C4-2B (cell line): Measurements from ENCODE around the gene CLCF1.

Source experiments
- H3K27ac ChIP-seq: fragments of 450-650 bp; 2 replicates; pipeline ENCODE4 v1.5.1; 2017
- CTCF ChIP-seq: fragments of 450-650 bp; conservative IDR thresholded peaks from 2 replicates; pipeline ENCODE4 v1.5.1; 2017; ENCODE audit warnings: mild to moderate bottlenecking
- ZFX ChIP-seq: fragments of 450-650 bp; IDR thresholded peaks from 2 replicates; pipeline ENCODE4 v1.6.1; 2017

Gene CLCF1

GRCh38 chr11:67372321-67372992, 941 bp downstream of the CLCF1 start:
- H3K27ac ChIP-seq = peak overlapping the region; percentile 62
- TF ChIP-seq ZFX (no peak), CTCF (no peak)

DNA sequence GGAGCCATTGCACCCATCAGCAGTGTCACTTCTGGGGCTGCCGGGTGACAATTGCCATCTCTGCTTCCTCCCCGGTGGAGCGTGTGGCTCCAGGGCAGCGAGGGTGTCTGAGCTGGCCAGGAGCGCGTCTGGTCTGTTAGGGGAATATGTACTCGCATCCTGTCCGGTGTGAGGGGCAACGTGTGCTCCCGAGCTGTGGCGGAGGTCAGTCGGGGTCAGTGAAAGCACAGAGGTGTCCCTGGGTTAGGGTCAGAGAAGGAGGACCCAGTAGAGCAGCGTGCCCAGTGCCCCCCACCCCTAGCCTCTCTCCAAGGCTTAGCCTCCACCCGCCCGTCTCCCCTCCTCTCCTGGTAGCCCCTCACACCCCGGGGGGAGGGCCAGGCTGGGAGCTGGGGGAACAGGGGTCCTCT, 1.5 kb downstream of the CLCF1 start:
- no peak for TF ChIP-seq CTCF
- TF ChIP-seq ZFX = no peak
- H3K27ac ChIP-seq = no peak overlapping the region

DNA sequence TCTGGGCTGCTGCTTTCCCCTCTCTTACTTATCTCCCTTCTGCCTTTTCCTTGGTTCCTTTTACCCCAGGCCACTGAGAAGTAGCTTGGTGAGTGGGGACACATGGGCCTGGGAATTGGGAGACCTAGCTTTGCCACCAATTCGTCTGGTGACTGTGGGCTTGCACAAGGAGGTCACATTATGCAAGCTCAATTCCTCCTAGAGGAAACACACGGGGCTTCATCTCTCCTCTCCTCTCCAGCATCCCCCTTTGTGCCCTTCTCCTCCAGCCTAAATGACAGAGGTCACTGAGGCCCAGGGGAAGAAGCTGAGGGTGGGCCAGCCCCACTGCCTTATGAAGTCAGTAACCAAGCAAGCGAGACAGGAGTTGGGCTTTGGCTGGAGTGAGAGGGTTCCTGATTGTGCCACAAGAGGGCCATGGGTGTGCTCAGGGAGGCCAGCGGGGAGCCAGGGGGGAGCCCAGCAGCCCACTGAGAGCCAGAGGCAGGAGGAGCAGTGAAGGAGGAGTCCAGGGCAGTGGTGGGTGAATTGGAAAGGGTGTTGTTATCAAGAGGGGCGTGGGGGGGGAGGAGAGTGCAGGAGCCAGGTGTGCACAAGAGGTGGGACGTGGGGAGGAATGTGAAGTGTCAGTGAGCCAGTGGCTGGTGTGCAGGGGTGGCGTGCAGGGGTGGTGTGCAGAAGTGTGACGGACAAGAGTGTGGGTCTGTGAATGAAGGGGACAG, 2.0 kb downstream of the CLCF1 start:
- TF ChIP-seq CTCF (no peak; the same call in 1 of the 2 replicates), ZFX (no peak)
- H3K27ac ChIP-seq = no peak overlapping the region

DNA sequence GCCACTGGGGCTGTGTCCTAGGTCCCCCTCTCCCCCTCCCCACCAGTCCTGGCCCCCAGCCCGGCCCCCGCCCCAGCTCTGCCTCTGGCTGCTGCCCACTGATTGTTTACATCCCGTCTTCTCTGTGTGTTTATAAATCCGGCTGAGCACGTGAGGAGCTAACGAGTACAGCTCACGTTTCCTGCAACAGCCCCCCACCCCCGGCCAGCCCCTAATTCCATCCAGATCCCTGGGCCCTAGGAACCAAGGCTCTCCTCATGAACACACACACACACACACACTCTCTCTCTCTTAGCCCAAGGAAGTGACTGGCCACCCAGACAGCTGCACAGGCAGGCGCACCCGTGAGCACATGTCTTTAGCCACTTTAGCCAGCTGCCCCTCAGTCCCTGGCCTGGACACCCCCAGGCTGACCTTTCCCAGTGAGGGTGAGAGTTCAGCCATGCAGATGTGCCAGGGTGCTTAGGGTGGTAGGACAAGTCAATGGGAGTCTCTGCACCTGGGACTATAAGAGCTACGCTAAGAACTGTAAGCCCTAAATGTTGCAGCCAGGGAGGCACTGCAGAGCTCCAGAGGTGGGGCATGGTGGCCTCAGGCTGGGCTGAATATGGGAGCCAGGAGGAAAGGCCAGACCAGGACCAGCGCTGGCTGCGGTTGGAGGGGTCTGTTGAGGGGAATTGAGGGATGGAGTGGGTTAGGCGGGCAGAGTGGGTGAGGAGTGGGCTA, 2.9 kb downstream of the CLCF1 start:
- H3K27ac ChIP-seq = no peak overlapping the region

DNA sequence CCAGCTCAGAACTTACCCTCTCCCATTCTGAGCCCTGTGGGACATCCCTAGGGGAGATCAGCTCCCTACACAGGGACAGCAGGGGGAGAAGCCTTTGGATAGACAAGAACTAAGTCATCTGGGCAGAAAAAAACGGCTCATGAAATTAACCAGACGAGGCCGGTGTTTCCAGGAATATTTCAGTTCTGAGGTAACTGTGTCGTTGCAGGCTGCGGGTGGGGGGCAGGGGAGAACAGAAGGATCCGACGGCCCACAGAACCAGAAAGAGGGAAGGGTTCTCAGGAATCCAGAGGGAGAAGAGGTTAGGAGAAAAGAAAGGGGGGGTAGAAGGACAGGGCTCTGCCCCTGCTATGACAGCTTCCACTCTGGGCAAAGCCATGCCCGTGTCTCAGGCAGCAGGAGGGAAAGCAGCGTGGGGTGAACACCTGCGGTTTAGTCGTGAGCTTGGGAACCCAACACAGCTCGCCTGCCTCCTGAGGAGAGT, 3.6 kb downstream of the CLCF1 start:
- no peak overlapping the region for H3K27ac ChIP-seq
- TF ChIP-seq ZFX = no peak
- TF ChIP-seq CTCF = no peak

More for the DNA sequence above, 2.9 kb downstream of the CLCF1 start:
- TF ChIP-seq ZFX (no peak), CTCF (no peak)

- no peak for TF ChIP-seq CTCF
- TF ChIP-seq ZFX = no peak
- no peak overlapping the region for H3K27ac ChIP-seq
Observed at GRCh38 chr11:67369275-67369674, 4.1 kb downstream of the CLCF1 start.

DNA sequence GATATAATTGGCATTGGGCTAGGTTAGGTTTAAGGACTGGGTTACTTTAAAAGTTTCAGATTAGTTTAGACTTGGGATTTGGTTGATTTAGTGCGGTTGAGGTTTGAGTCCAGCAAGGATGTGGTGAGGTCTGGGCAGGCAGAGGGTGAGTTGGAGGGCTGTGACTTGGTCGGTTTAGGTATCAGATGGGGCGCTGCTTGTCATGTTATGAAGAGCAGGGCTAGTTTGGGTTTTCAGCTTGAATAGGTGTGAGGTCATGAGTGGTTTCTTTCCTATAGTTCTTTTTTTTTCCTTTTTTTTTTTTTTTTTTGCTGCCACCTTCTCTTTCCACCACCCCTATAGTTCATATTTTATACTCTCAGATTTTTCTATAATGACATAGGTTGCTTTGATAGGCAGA, 4.8 kb downstream of the CLCF1 start:
- no peak overlapping the region for H3K27ac ChIP-seq
- TF ChIP-seq ZFX (no peak), CTCF (no peak)
